ENCODE measurements around the gene C2CD5.
A peak's percentile ranks its signal among the peaks of the same experiment; 100 is the strongest.

Gene C2CD5

GRCh38 chr12:22477166-22477893 is 67.0 kb downstream of the C2CD5 start:
- DNase-seq (ENCODE audit: low read depth): peak; percentile 55
- in situ Hi-C loops (cut with HindIII; ENCODE audit: low sequenced_read_pairs): no loop called here
- TF ChIP-seq CTCF (IDR thresholded peaks at IDR 0.05; ENCODE audit: low read depth, low read length, missing control alignments): no peak
- H3K4me3 ChIP-seq (ENCODE audit: low read depth, low read length): no peak overlapping the region

GRCh38 chr12:22476133-22476532 is 68.2 kb downstream of the C2CD5 start:
- no peak overlapping the region for H3K4me3 ChIP-seq (ENCODE audit: low read depth, low read length)
- in situ Hi-C loops (cut with HindIII; ENCODE audit: low sequenced_read_pairs): no loop called here
- no peak for DNase-seq (ENCODE audit: low read depth)
- no peak for TF ChIP-seq CTCF (IDR thresholded peaks at IDR 0.05; ENCODE audit: low read depth, low read length, missing control alignments)

GRCh38 chr12:22474970-22475720 is 69.2 kb downstream of the C2CD5 start:
- H3K4me3 ChIP-seq (ENCODE audit: low read depth, low read length): no peak overlapping the region
- DNase-seq (ENCODE audit: low read depth): peak; percentile 15
- TF ChIP-seq CTCF (IDR thresholded peaks at IDR 0.05; ENCODE audit: low read depth, low read length, missing control alignments): no peak
- in situ Hi-C loops (cut with HindIII; ENCODE audit: low sequenced_read_pairs): no loop called here

GRCh38 chr12:22473212-22473611 is 71.1 kb downstream of the C2CD5 start:
- no peak for TF ChIP-seq CTCF (IDR thresholded peaks at IDR 0.05; ENCODE audit: low read depth, low read length, missing control alignments)
- in situ Hi-C loops (cut with HindIII; ENCODE audit: low sequenced_read_pairs): no loop called here
- no peak for DNase-seq (ENCODE audit: low read depth)
- H3K4me3 ChIP-seq (ENCODE audit: low read depth, low read length): no peak overlapping the region

GRCh38 chr12:22467190-22467589 is 77.2 kb downstream of the C2CD5 start:
- peak; percentile 50 for DNase-seq (ENCODE audit: low read depth)

GRCh38 chr12:22463306-22463705 is 81.0 kb downstream of the C2CD5 start:
- in situ Hi-C loops (cut with HindIII; ENCODE audit: low sequenced_read_pairs): no loop called here
- no peak for DNase-seq (ENCODE audit: low read depth)
- H3K4me3 ChIP-seq (ENCODE audit: low read depth, low read length): no peak overlapping the region
- no peak for TF ChIP-seq CTCF (IDR thresholded peaks at IDR 0.05; ENCODE audit: low read depth, low read length, missing control alignments)

More at GRCh38 chr12:22467190-22467589, 77.2 kb downstream of the C2CD5 start:
- in situ Hi-C loops (cut with HindIII; ENCODE audit: low sequenced_read_pairs): no loop called here
- TF ChIP-seq CTCF (IDR thresholded peaks at IDR 0.05; ENCODE audit: low read depth, low read length, missing control alignments): no peak
- H3K4me3 ChIP-seq (ENCODE audit: low read depth, low read length): no peak overlapping the region
